ENCODE measurements around the gene SERPINI1.
"Not testable (repeated sequence)": the region's sequence is repeated elsewhere in the genome, so short reads cannot be mapped to it uniquely, and the experiment has no call there.

The SERPINI1 gene

DNA sequence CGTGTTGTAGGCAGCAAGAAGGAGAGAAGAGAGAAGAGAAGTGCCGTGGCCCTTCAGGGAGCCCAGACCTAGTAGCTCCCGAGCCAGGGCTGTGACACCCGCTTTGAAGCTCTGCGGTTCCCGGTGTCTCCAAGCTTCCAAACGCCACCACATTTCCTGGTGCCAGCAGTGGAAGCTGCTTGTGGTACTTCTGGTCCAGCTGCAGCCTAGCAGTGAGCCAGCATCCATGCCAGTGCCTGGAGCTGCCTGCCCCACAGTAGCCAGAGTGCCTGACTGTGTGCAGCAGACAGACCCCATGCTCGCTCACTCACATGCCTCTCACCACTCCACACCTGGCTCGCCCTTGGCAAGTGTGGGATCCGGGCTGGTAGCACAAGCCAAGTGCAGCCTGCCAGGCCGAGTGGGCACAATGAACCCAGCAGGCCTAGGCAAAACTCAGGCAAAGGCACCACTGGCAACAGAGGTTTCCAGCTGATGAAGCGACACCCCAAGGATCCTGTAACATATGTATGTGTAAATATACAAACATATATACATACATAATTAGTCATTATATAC lies 85.8 kb downstream of the SERPINI1 start:
- ATAC-seq (replicated peaks) (no peak), DNase-seq (no peak)
- no peaks in the 10 kb centered on the region for H3K9me3 Mint-ChIP-seq
- no peak overlapping the region for H3K4me3 Mint-ChIP-seq
- no peaks in the 10 kb centered on the region for H3K27me3 Mint-ChIP-seq
- H3K36me3 Mint-ChIP-seq (ENCODE audit: insufficient read depth): no peaks in the 10 kb centered on the region
- no peak overlapping the region for H3K27ac Mint-ChIP-seq
- H3K4me1 Mint-ChIP-seq (ENCODE audit: low read depth in 2 of 2): no peaks in the 10 kb centered on the region

DNA sequence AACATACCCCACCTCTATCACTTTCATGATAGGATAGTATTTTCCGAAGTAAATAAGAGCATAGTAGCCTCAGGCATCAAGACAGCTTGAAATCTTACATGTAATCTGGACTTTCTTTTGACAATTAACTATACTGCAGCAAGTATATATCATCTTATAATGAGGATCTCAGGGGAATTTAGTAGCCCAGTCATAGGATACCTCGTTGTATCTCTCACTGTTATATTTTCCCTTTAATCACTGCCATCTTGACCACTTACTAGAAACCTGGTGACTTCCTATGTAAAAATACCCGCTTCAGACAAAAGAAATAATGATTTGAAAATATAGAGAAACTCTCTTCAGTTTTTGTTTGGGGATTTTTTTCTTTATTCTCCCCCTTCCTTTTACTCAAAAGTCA lies 88.2 kb downstream of the SERPINI1 start:
- Mint-ChIP-seq H3K9me3 (no peaks in the 10 kb centered on the region), H3K36me3 (ENCODE audit: insufficient read depth) (no peaks in the 10 kb centered on the region), H3K27ac (no peak overlapping the region), H3K27me3 (no peaks in the 10 kb centered on the region), H3K4me3 (no peak overlapping the region), H3K4me1 (ENCODE audit: low read depth in 2 of 2) (no peaks in the 10 kb centered on the region)
- ATAC-seq (replicated peaks): no peak
- DNase-seq: no peak

- H3K4me1 Mint-ChIP-seq (ENCODE audit: low read depth in 2 of 2); H3K4me3 Mint-ChIP-seq; DNase-seq; H3K27ac Mint-ChIP-seq; H3K27me3 Mint-ChIP-seq; H3K9me3 Mint-ChIP-seq; H3K36me3 Mint-ChIP-seq (ENCODE audit: insufficient read depth); ATAC-seq (replicated peaks): not testable (repeated sequence)
Observed at GRCh38 chr3:167827588-167827987, 92.1 kb downstream of the SERPINI1 start.

- Mint-ChIP-seq H3K27me3 (no peaks in the 10 kb centered on the region), H3K4me3 (no peak overlapping the region), H3K4me1 (ENCODE audit: low read depth in 2 of 2) (no peaks in the 10 kb centered on the region), H3K9me3 (no peaks in the 10 kb centered on the region), H3K36me3 (ENCODE audit: insufficient read depth) (no peaks in the 10 kb centered on the region), H3K27ac (no peak overlapping the region)
- ATAC-seq (replicated peaks) (no peak), DNase-seq (no peak)
Observed at GRCh38 chr3:167829071-167829470, 93.5 kb downstream of the SERPINI1 start.

GRCh38 chr3:167830007-167830406 lies 94.5 kb downstream of the SERPINI1 start:
- no peaks in the 10 kb centered on the region for H3K4me1 Mint-ChIP-seq (ENCODE audit: low read depth in 2 of 2)

DNA sequence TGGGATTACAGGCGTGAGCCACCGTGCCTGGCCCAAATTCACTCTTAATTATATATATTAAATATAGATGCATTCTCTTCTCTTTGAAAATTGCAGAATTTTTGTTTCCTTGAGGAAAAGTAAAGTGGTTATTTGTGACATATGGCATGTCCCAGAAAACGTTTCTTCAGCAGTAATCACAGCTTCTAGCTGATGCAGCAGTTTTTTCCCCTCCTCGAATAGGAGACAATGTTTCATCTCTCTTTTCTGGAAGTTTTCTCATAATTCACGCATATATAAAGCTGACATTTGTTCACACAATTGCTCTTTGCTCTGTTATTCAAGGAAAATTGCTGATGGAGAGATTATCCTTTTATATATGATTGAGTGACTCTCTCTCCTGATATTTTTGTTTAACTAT lies 99.8 kb downstream of the SERPINI1 start:
- Mint-ChIP-seq H3K27me3 (no peaks in the 10 kb centered on the region), H3K27ac (no peak overlapping the region), H3K4me1 (ENCODE audit: low read depth in 2 of 2) (no peaks in the 10 kb centered on the region), H3K9me3 (no peaks in the 10 kb centered on the region), H3K36me3 (ENCODE audit: insufficient read depth) (no peaks in the 10 kb centered on the region), H3K4me3 (no peak overlapping the region)
- ATAC-seq (replicated peaks): no peak
- no peak for DNase-seq

More at GRCh38 chr3:167830007-167830406, 94.5 kb downstream of the SERPINI1 start:
- Mint-ChIP-seq H3K27ac (no peak overlapping the region), H3K27me3 (no peaks in the 10 kb centered on the region), H3K4me3 (no peak overlapping the region), H3K9me3 (no peaks in the 10 kb centered on the region), H3K36me3 (ENCODE audit: insufficient read depth) (no peaks in the 10 kb centered on the region)
- ATAC-seq (replicated peaks) (no peak), DNase-seq (no peak)

DNA sequence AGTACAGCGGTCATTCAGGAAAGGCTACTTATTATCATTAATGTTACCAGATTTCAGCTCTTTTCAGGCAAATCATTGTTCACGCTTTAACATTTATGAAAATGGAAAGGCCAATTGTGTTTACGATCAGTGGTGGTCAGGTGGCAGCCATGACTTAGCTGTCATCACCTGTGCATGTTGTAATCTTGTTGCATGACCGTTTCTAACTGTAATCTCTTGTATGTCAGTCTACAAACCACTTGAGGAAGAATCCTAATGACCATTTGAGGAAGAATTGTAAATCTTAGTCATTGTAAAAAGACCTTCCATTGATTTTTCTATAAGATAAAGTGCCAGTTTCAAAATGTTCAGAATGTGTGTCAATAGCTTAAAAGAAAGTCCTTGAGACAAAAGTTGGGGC lies 100.4 kb downstream of the SERPINI1 start:
- no peak overlapping the region for H3K4me3 Mint-ChIP-seq
- DNase-seq (no peak), ATAC-seq (replicated peaks) (no peak)
- H3K27ac Mint-ChIP-seq: no peak overlapping the region
- H3K27me3 Mint-ChIP-seq: peaks cover under 1 to 1% of the 10 kb centered on the region in 2 donors
- H3K36me3 Mint-ChIP-seq (ENCODE audit: insufficient read depth): no peaks in the 10 kb centered on the region
- no peaks in the 10 kb centered on the region for H3K4me1 Mint-ChIP-seq (ENCODE audit: low read depth in 2 of 2)
- H3K9me3 Mint-ChIP-seq: no peaks in the 10 kb centered on the region

DNA sequence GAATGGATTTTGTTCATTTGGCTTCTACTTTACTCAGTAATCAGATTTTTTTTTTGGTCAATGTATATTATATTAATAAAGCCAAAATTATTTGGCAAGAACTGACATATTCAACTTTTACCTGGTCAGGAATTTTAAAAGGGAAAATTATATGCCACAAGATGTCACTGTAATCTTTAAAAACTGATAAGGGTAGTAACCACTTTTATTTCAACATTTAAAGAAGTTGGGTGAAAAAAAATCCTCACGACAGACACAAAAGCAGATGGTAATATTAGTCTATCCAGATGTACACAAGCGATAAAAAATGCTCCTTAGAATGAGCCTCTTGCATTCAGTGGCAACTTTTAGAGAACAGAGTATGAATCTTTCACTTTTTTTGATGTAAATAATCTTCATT lies 101.9 kb downstream of the SERPINI1 start:
- H3K9me3 Mint-ChIP-seq: no peaks in the 10 kb centered on the region
- H3K4me3 Mint-ChIP-seq: no peak overlapping the region
- no peaks in the 10 kb centered on the region for H3K4me1 Mint-ChIP-seq (ENCODE audit: low read depth in 2 of 2)
- peaks cover 7 to 12% of the 10 kb centered on the region in 2 donors for H3K27me3 Mint-ChIP-seq
- no peak overlapping the region for H3K27ac Mint-ChIP-seq
- H3K36me3 Mint-ChIP-seq (ENCODE audit: insufficient read depth): no peaks in the 10 kb centered on the region
- ATAC-seq (replicated peaks) (no peak), DNase-seq (no peak)

DNA sequence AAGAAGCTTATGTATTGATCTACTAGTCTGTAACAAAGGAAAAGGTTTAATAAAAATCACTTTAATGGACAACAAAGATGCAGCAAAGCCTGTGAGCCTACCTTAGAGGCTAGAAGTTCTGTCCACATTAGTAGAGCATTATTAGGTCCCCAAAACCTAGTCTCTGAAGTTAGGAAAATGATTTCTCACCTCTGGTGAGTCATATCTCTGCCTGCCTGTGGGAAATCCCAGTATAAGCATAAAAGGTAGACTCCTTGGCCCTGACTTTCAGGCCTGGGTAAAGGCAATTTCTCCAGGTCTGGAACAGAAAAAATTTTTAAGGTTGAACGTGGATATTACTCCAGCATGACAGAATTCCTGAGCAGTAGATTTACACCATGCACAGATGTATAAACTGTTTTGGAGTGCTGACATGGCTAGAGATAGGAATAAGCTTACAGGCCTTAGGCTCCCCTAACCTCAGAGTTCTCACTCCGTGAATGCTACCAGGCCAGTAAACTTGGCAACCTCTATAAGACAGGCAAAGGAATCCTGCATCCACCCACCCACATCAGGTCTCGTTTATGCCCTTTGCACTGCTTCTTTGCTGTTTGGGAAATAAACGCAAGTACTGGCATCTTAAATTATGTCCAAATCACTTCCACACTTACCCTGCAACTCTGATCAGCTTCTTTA lies 104.1 kb downstream of the SERPINI1 start:
- Mint-ChIP-seq H3K27ac (no peak overlapping the region), H3K27me3 (peaks cover 7 to 12% of the 10 kb centered on the region in 2 donors), H3K4me3 (no peak overlapping the region), H3K36me3 (ENCODE audit: insufficient read depth) (no peaks in the 10 kb centered on the region), H3K4me1 (ENCODE audit: low read depth in 2 of 2) (peaks cover 0 to 3% of the 10 kb centered on the region in 2 donors), H3K9me3 (no peaks in the 10 kb centered on the region)
- DNase-seq (no peak), ATAC-seq (replicated peaks) (no peak)

GRCh38 chr3:167840247-167840646 lies 104.7 kb downstream of the SERPINI1 start:
- Mint-ChIP-seq H3K36me3 (ENCODE audit: insufficient read depth) (no peaks in the 10 kb centered on the region), H3K4me3 (no peak overlapping the region), H3K27me3 (peaks cover 7 to 12% of the 10 kb centered on the region in 2 donors), H3K4me1 (ENCODE audit: low read depth in 2 of 2) (peaks cover 0 to 3% of the 10 kb centered on the region in 2 donors), H3K9me3 (no peaks in the 10 kb centered on the region), H3K27ac (no peak overlapping the region)
- ATAC-seq (replicated peaks) (no peak), DNase-seq (no peak)

DNA sequence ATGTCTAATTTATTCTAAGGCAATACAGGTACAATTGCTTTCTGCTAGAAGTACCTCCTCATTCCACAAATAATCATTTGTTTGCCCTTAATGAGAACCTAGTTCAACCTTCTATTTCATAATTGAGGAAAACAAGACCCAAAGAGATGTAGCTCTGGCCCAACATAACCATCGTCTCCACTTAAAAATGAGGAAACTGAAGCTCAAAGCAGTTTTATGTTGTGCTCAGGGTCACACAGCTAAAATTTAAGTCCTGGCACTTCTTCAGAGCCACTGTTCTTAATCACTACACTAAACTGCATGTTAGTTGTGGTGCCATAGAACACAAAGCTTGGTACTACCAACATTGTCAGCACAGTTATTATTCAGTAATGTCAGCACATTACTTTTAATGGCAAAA lies 108.0 kb downstream of the SERPINI1 start:
- Mint-ChIP-seq H3K36me3 (ENCODE audit: insufficient read depth) (no peaks in the 10 kb centered on the region), H3K27me3 (peaks cover 7 to 12% of the 10 kb centered on the region in 2 donors), H3K9me3 (no peaks in the 10 kb centered on the region), H3K4me3 (no peak overlapping the region), H3K27ac (no peak overlapping the region), H3K4me1 (ENCODE audit: low read depth in 2 of 2) (peaks cover 0 to 3% of the 10 kb centered on the region in 2 donors)
- no peak for DNase-seq
- no peak for ATAC-seq (replicated peaks)

- no peak for DNase-seq
- no peak overlapping the region for H3K4me3 Mint-ChIP-seq
- peaks cover 0 to 3% of the 10 kb centered on the region in 2 donors for H3K4me1 Mint-ChIP-seq (ENCODE audit: low read depth in 2 of 2)
- H3K27me3 Mint-ChIP-seq: peaks cover 7 to 12% of the 10 kb centered on the region in 2 donors
- no peaks in the 10 kb centered on the region for H3K36me3 Mint-ChIP-seq (ENCODE audit: insufficient read depth)
- ATAC-seq (replicated peaks): no peak
- H3K9me3 Mint-ChIP-seq: no peaks in the 10 kb centered on the region
- no peak overlapping the region for H3K27ac Mint-ChIP-seq
Observed at GRCh38 chr3:167843886-167844285, 108.4 kb downstream of the SERPINI1 start.

DNA sequence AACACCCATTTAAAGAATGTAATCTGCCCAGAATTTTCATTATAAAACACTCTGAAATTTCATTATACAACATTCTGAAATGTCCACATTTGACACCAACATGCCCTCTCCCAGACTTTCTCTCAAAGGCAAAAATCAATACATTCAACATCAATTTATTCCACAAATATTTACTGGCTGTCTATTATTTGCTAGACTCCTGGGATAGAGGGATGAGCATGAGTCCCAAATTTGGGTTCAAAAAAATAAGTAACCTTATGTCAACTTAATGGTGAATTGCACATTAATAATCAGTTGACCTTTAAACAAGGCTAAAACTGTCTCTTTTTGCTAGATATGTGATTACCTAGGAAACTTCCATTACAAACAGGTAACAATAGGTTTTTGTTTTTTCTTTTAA lies 109.0 kb downstream of the SERPINI1 start:
- Mint-ChIP-seq H3K27me3 (peaks cover 7 to 12% of the 10 kb centered on the region in 2 donors), H3K36me3 (ENCODE audit: insufficient read depth) (no peaks in the 10 kb centered on the region), H3K4me1 (ENCODE audit: low read depth in 2 of 2) (peaks cover 0 to 3% of the 10 kb centered on the region in 2 donors), H3K9me3 (no peaks in the 10 kb centered on the region), H3K4me3 (no peak overlapping the region), H3K27ac (no peak overlapping the region)
- DNase-seq (no peak), ATAC-seq (replicated peaks) (no peak)

DNA sequence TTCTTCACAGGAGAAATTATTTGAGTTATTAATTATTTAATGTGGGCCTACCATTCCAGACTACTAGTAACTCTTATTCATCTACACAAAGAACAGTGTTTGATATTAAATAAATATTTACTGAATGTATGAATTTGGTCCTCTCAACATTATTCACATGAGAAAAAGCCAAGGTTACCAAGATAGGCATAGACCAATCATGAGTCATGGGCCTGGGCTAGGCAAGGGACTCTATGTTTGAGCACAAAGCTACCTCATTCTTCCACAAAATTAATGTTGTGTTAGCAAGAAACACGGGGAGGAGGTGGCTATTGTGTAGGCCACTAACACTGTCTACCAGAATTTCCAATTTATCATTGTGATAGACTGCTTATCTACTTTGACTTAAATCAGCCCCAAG lies 115.7 kb downstream of the SERPINI1 start:
- H3K4me3 Mint-ChIP-seq: no peak overlapping the region
- no peaks in the 10 kb centered on the region for H3K9me3 Mint-ChIP-seq
- no peaks in the 10 kb centered on the region for H3K36me3 Mint-ChIP-seq (ENCODE audit: insufficient read depth)
- DNase-seq (no peak), ATAC-seq (replicated peaks) (no peak)
- no peaks in the 10 kb centered on the region for H3K4me1 Mint-ChIP-seq (ENCODE audit: low read depth in 2 of 2)
- H3K27ac Mint-ChIP-seq: no peak overlapping the region
- peaks cover 3 to 6% of the 10 kb centered on the region in 2 donors for H3K27me3 Mint-ChIP-seq

All from effector memory CD8-positive, alpha-beta T cell (primary cell).